NCI-H2196 (cell line): ENCODE data around the gene RTP1.
"Not testable (repeated sequence)": the region's sequence is repeated elsewhere in the genome, so short reads cannot be mapped to it uniquely, and the experiment has no call there.

Experiments
- DNase-seq: peaks from one replicate; lab custom pipeline; 2025; ENCODE audit not compliant: unreplicated experiment; lab: John Stamatoyannopoulos, UW

RTP1 gene

DNA sequence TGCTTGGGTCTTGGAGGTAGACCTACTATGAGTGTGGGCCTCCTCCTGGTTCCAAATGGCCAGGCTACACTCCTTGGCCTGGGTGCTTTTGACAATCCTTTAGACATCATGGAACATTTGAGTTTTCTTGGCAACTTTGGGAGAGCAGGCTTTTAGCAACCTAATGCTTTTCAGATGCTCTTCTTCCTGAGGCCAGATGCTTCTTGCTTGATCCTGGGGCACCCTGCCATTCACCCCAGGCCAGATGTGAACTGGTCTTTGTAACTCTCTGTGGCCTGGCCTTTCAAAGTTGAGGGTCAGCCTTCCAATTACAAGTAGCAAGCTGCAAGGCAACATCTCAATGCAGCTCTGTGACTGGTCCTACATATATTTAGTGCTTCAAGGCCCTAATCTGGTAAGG, 40.5 kb downstream of the RTP1 start:
- no peak for DNase-seq

DNA sequence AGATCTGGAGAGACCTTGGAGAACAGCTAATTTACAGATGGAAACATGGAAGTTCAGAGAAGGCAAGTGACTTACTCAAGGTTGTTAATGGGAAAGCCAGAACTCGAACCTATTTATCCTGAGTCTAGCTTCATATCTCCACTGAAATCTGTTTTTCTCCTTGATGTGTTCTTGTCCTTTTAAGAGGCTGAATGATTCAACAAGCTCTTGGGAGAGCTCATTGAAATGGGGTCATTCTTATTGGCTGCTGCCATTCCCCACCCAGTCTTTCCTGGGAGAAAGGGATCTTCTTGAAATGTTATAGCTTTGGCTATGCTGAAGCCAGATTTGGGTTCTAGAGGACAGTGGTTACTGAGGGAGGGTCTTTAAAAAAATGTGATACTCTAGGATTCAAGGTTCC, 41.0 kb downstream of the RTP1 start:
- no peak for DNase-seq

DNA sequence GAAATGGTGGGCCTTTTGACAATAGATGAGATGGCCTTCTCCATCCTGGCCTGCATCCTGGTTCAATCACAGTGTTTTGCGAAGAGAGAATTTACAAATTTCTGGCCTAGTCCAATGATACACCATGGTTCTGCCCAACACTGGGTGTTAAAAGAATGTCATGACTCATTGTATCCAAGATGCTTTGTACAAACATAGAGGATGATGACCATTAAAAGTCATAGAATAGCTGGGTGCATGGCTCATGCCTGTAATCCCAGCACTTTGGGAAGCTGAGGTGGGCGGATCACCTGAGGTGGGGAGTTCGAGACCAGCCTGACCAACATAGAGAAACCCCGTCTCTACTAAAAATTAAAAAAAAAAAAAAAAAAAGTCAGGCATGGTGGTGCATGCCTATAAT, 41.5 kb downstream of the RTP1 start:
- not testable (repeated sequence) for DNase-seq

DNA sequence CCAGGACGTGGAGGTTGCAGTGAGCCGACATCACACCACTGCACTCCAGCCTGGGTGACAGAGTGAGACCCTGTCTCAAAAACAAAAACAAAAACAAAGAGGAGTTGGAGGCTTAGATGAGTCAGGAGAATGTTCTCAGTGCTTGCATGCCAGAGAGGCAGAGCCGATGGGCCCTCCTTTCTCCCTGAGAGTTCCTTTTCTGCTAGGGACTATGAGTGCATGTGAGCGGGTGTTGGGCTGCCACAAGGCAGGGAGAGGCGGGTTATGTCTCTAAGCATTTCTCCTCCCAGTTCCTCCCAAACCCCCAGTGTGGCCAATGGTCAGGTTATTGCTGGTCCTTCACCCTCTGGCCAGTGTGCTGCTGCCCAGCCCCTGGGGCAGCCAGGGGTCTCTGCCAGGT, 45.1 kb downstream of the RTP1 start:
- no peak for DNase-seq

DNA sequence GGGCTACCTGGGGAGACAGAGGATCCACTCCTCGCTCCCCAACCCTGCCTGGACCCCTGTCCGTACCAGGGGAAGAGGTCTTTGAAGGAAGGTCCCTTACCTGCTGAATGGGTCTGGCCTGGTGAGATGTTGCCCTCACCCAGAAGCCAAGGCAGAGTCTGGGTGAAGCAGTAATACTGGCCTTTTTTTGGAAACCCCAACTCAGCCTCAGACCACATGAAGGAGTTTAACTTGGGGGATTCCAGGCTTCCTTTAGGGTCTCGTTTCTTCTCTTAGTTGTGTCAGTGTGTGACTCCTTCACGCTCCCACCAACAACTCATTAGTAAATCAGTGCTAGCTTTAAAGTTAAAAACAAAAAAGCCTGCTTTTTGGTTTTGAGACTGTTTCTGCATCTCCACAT, 45.6 kb downstream of the RTP1 start:
- no peak for DNase-seq

DNA sequence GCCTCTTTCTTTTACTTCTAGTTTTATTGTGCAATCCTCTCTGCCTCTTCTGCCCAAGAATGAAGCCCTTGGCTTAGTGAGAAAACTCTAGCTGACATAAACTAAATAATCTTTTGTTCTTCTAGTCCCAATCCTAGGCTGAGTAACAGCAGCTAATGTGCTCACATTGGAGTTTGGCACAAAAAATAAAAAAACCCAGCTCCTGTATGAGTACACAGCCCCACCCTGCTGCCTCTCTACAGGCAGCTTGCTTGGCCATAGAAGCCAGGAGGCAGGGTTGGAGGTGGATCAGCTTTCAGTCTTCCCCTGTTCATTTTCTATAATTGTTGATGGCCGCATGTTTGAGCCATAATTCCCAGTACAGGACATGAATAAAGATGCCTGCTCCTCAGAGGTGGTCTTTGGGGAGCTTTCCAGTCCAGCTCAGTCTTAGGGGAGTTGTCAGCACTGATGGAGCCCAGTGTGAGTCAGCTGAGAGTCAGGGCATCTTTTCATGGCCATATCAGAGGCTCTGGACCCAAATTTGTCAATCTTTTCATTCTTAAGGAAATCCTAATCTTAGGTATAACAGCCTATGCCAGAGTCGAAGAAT, 46.7 kb downstream of the RTP1 start:
- DNase-seq, result no peak

DNA sequence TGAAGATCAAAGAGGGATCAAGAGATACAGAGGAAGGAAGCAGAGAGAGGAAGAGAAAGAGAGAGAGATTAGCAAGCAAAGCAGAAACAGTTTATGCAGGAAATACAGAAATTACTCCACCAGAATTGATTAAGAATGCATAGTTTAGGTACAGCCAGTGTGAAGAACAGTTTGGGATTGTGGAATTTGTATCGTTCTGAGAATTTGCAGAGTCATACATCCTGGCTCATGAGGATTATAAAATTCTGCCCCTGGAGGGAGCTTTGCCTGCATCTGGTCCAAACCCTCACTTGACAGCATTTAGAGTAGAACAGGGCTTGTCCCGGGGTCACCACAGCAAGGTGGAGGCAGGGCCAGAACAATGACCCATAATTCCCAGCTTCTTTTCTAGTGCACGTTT, 50.1 kb downstream of the RTP1 start:
- DNase-seq, result no peak
